Activated naive CD4-positive, alpha-beta T cell treated with anti-CD3 and anti-CD28 coated beads, Interleukin-2, amount 50 U/mL, for 16 hours (primary cell): ENCODE data around the gene KITLG.
"Not testable (repeated sequence)": the region's sequence is repeated elsewhere in the genome, so short reads cannot be mapped to it uniquely, and the experiment has no call there.

Experiments used
- DNase-seq: peaks from one replicate; pipeline ENCODE4 v3.0.0-alpha.2; 2020

The KITLG gene

DNA sequence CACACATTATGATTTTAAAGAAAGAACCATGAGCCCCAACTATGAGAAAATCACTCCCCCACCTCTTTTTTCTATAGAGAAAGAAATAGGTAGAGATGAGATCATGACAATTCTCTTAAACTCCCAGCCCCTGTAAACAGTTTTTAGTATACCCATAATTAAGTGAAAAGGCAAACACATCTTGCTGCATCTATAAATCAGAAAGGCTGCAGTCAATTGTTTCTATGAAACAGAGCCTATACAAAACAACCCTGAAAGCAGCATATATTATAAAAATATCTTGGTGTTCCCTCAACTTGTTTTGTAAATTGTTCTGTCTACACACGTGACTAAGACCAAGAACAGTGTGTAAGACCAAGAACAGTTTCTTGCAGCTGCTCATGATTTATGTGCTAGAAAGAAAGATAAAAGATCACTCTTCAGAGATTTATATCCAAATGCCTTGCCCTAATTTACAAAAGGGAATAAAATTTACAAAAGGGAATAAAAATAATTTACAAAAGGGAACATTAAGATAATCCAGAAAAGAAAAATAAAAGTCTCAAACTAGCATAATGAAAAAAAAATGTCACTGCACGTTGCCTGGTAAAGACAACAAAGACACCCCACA lies 4.8 kb downstream of the KITLG start:
- DNase-seq: no peak

DNA sequence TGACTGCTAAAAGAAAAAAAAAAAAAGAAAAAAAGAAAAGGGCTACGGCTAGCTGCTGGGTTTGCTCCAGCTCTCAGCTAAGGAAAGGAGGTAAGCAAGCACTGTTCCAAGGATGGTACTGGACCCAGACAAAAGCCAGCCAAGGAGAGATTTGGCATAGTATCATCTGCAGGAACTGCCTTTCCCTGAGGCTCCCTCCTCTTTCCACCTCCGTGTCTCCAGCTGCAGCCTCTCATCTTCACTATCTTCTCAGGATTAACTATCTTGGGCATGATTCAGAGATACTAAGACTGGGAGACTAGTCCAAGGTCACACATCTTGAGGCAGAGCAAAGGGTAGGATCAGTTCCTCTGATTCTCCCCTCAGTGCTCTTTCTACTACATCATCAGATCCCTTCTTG lies 6.0 kb downstream of the KITLG start:
- no peak for DNase-seq

DNA sequence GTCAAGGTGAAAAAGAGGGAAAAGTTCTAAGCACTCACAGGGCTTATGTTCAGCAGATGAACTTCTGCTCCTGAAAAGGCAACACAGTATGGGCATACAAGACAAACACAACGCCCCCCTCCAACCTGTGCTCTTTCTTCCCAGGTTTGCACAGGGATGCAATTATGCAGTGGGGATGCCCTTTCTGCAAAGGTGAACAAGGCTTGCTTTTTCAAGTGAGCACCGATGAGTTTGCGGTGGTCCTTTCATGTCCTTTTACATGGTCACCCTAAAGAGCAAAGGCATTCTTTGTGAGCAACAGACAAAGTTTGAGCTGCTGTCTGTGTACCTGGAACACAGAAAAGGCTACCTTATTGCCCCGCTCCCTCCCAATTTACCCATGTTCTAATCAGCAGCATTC lies 6.7 kb downstream of the KITLG start:
- DNase-seq: no peak

DNA sequence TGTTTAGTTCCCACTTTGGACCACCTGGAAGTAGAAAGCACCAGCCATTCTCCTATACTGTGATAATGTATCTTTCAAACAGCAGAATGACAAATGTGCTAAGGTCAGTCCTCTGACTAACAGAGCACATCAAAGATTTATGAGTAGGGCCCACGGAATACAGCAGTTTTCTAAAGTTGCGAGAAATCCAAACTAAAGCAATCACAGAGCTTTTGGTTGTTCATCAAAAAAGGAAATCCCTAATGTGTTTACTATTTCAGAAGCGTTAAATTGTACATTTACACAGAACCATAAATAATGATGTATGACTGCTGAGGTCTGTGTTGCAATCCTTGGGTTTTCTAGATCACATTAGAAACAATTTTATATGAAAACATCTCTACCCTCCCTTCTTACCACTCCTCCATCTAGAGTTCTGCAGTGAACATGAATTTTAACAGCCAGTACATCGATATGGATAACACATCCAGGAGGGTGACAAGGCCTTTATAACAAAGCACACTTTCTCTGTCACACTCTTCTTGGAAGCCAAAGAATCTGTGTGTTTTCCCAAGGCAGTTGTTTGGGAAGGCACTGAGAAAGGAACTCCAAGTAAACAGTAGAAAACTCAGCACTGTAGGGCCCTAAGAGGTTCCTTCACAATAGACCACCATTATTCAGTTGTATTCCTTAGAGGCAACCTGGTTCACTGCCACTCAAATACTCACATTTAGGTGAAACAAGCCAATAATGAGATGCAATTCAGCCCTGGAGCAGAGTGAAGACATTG lies 7.3 kb downstream of the KITLG start:
- DNase-seq: no peak

DNA sequence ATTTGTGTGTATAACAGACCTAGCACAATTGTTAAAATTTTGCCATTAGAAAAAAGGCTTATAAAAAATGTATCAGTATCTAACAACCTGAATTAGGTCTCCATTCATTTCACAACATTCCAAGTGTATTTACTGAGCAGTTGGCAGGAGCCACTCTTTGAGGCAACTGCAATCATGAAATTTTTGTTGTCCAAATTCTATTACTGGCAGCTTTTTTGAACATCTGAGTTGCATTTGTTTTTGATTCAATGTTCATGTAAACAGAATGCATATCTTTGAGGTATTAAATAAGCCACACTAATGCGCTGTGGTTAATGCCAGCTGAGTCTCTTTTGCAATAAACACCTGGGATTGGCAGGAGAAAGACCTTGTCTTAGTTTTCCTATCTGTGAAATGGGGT lies 8.7 kb downstream of the KITLG start:
- no peak for DNase-seq

DNA sequence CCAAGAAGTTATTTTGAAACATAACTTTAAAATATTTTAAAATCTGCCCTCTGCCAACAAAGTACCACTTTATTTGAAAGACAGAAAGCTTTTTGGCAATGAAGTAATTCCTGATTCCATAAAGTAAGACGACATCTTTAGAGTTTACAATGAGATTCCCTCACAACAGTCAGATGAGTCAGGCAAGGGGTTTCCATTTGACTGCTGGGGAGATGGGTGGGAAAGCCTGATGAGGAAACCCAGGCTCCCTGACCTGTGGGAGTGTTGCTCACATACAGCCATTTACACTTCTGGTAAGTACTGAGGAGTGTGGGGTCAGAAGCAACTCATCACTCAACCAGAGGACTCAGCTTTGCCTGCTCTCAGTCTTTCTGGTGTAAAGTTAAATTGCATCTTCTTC lies 10.2 kb downstream of the KITLG start:
- no peak for DNase-seq

DNA sequence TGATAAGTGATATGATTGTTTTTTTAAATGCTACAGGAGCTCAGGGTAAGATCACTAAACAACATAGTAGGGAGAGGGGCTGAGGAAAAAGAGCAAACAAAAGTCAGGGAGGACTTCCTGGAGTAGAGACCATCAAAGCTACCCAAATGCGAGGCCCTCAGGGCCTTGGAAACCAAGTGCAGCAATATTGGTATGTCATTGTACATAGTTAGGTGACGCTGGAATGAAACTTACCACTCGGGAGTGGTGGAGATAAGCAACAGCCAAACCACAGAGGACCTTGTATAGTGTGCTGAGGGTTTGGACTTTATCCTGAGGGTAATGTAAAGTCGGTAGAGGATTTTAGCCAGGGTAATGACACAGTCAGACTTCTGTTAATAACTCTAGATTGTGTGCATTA lies 13.8 kb downstream of the KITLG start:
- DNase-seq: no peak

DNA sequence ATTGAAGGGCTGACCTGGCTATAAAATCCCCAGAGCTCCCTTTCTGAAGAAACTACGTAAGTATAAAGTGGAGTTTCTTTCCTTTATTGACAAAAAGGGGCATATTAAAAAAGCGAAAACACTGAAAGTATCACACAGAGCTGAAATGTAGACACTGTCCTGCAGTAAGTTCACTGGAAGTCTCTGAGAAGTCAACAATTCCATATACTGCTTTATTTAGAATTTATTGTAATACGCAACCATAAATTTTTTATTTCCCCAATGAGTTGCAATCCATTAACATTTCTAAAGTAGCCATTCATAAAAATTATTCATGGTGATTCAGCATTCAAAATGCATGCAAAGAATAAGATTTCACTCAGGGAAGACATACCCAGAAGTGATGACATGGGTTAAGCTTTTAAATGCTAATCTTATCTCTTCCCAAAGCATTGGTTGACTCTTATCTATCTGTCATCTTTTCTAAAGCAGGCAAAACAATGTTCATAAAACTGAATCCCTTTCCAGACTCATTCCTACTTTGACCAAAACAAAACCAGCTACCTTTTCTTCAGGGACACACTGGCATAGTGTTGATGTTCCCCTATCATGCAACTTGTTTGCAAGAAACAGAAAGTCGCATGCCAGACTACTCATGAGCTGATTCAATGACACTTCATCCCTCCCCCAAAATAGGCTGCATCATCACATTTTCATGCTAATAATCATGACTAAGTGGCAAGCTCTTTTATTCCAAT lies 17.3 kb downstream of the KITLG start:
- DNase-seq: no peak

DNA sequence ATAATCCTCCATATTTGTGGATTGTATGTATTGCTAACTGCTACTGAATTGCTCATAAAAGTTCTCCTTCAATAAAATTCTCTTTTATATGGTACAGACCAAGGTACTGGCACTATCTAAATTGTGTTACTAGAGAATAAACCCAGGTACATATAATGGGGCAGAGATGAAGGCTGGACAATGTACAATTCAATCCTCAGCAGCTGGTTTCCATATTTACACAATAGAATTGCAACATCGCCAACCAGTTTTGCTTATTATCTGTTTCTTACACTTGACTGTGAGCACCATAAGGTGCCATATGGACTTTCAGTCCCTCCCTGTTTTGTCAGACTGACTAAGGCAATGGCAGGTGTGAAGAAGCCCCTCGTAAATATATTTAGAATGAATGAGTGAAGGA lies 18.1 kb downstream of the KITLG start:
- no peak for DNase-seq

DNA sequence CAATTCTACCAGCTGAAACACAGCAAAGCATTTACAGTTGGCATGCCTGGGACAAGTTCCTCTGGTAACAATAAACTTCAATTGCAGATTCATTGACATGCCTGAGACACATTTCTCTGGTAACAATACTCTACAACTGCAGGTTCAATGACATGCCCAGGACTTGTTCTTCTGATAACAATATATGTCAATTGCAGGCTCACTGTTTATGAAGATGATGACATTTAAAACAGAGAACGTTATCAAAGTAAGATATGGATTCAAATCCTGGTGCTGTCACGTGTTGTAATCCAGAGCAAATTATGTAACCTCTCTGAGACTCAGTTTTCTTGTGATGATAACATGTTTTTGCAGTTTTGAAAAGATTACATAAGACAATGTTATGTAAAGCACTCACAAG lies 20.5 kb downstream of the KITLG start:
- DNase-seq: no peak

DNA sequence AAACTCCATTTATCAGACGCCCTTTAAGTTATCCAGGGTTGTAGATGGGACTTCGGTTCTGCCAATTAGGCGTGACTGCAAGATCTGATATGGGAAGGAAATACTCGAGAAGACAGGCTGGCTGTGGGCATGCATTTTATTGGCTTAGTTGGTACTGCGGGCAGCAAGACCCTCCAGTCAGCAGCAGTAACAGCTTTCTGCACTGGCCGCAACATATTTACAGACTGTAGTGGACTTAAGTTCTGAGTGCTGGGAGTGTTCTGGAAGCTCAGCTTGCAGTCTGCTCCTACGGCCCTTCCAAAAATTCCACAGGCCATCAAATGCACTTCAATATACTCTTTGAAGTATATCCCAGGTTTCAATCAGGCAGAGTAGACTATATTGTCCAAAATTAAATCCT lies 21.1 kb downstream of the KITLG start:
- no peak for DNase-seq

DNA sequence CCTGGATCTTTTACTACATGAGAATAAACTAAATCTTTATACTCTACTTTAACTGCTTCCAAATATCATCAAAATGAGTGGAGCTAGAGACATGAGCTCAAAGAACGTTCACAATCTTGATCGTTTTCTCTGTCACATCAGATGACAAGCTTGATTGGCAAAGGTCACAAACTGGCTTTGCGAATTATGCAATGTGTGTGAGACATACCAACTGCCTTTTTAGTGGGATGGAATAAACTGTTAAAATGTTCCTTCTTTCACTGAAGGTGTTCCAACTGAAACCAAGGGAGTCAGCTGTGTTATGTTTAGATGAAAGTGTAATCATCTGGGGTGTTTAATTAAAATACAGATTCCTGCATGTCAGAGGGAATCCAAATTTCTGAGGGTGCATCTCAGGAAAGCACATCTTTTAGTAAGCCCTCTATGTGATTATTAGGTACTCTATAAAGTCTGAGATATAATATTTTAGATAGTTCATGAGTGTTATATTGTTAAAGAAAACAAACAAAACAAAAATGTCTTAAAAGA lies 21.9 kb downstream of the KITLG start:
- DNase-seq: no peak

DNA sequence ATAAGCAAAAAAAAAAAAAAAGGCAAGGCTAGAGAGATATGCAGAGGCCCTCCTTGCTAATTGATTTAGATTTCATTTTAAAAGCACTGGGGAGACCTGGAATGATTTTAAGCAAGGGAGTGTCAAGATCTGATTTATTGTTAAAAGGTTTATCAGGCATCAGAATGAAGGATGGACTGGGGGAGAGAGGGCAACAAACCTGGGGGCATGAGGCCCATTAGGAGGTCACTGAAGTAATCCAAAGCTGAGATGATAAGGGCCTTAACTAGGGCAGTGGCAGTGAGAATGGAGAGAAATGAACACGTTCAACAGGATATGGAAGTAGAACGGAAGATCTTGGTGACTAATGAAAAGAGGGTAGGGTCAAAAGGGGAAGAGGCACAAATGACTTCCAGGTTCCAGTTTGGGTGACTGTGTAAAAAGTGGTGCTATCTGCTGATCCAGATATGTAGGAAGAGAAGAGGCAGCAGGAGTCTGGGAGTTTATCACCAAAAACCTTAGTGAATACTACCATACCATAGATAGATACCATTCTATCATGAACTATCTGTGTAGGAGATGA lies 24.0 kb downstream of the KITLG start:
- DNase-seq: no peak

DNA sequence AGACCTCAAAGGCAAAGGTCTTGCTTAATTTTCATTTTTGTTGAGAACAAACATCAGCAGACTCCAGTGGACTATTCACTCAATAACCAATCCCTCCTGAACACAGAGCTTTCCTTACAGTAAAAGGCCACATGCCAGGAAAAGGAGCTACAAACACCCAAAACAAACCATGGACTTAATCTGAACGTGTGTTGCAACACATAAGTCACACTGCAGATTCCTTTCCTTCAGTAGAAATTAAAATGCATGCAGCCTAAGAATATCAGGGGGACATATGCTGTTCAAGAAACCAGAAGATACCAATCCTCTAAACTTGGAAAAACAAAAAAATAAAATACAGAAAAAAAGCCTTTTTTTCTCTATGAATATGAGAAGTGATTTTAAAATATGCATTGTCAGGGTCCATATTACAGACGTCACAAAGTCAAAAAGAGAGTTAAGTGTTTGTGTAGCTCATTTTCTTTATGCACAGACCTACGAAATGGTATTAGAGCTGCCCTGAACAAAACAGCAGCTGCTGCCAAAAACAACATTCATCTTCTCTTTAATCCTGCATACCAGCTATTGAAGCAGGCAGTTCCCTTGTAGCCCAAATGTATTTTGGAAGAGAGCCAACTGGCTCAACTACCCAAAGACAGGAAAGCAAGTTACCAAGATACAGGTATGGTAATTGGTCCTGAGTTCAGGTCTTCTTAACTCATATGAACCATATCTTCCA lies 26.2 kb downstream of the KITLG start:
- no peak for DNase-seq

DNA sequence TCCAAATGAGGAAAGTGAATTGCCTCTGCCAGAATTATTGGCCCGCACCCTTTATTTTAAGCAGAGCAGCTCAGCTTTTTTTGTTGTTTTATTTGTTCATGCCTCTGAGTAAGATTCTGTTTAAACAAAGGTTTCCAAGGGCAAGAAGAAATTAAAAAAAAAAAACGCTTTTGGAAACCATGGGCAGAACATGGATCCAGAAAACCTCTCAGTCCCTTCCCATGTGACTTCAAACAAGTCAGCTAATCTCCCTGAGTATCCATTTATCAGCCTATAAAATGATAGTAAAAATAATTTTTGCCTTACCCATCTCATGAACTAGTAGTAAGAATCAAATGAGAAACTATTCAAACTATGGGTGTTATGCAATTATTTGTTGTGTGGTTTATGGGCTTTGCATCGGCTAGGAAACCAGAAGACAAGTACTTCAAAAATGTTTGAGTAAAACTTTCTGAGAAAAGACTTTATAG lies 27.6 kb downstream of the KITLG start:
- no peak for DNase-seq

DNA sequence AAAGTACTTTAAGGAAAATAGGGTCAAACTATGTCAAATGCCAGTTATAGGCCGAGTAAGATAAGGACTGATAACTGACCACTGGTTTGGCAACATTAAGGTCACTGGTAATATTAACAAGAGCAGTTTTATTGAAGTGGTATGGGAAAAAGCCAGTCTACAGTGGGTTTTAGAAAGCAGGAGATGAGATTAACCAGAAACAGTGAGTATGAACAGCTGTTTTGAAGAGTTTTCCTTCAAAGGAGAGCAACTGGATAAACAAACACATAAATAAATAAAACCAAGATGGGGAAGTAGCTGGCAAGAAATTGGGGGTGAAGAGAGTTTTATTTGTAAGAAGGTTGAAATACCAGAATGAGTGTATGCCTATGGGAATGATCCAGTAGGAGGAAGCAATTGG lies 30.3 kb downstream of the KITLG start:
- no peak for DNase-seq

DNA sequence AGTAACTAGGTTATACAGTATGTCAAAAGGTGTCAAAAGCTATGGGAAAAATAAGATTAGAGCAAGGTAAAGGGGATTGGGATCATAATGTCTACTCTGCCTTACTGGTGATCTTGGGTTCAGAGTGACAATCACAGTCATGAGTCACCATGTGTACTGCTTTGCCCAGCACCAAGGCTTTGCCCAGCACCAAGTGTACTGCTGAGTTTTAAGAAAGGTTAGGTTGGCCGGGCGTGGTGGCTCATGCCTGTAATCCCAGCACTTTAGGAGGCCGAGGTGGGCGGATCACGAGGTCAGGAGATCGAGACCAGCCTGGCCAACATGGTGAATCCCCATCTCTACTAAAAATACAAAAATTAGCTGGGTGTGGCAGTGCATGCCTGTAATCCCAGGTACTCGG lies 32.3 kb downstream of the KITLG start:
- DNase-seq: not testable (repeated sequence)

DNA sequence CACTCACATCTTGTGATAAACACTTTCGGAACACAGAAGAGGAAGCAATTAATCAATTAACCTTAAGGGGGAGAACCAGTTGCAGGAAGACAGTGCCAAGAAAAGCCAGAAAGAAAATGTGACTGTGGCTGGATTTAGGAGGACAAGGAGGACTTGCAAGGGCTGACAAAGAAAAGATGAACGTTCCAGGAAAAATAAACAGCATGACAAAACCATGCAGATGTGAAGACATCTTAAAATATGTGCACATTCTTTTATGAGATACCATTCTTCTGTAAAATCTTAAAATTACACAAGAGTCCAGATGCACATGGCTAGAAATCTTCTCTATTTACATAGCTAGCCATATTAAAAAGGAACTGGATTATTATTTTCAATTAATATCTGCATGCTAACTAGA lies 33.4 kb downstream of the KITLG start:
- no peak for DNase-seq

DNA sequence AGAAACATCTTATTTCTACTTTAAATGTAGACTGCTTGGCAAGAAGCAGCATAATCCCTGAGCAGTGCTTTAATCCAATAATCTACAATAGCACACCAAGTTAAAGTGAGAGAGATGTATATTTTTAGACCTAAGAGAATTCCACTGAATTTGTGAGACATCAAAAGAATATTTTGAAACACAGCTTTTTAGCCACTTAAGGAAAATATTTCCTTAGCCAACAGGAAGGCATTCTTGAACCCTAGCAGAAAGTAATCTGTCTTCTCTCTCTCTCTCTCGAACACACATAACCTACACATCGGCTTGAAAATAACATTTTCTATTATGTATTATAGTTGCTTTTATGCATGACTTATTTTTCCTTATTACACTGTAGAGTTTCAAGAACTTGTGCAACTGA lies 34.0 kb downstream of the KITLG start:
- no peak for DNase-seq

DNA sequence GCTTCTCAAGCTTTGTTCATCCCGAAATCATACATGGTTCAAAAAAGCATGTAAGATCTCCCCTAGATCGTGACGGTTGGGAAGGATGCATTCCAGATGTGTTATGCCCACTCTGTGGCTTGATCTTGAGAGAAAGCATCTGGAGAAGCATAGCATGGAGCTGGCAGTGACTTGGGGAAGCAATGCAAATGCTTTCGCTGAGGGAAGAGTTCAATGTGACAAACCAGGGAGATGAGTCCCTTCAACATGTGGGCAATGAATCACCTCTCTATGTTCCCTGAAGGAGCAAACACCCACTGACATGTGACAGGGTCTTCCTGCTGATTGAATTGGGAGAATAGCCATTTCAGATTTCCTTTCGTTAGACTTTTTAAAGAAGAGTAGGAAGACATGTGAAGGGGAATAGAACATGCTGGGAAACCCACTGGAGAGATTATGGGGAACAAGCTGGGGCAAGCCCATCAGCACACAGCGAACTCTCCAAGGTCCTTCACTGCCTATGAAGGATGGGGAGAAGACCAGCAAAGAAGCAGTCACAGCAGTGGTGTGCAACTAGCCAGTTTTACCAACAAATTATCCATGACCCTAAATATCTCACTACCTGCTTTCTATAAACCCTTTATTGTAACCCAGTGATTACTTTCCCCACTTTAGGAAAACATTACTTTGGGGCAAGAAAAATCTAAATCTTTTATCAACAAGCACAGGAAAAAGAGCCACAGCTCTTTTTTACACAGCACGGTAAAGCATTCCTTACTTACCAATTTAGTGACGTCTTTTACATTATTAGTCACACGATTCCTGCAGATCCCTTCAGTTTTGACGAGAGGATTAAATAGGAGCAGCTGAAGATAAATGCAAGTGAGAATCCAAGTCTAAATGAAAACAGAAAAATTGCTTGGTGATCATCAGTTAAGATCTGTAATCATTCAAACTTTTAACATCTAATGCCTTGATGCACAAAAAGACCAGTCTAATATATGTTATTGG lies 35.0 kb downstream of the KITLG start:
- no peak for DNase-seq

DNA sequence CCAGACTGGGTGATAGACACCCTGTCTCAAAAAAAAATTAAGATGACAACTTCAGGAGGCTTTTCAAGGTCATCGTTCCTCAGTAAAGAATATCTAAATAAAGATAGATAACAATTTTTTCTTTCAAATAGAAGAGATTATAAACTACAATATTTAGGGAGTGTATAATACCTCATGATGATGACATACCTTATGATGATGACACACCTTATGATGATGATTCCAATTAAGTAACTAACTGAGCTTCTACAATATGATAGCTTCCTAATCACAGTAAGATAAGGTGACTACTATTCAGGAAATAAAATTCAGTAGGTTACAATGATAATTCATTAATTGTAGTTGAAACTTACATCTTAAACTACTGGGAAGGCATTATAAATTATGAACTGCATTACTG lies 40.4 kb downstream of the KITLG start:
- DNase-seq: no peak

DNA sequence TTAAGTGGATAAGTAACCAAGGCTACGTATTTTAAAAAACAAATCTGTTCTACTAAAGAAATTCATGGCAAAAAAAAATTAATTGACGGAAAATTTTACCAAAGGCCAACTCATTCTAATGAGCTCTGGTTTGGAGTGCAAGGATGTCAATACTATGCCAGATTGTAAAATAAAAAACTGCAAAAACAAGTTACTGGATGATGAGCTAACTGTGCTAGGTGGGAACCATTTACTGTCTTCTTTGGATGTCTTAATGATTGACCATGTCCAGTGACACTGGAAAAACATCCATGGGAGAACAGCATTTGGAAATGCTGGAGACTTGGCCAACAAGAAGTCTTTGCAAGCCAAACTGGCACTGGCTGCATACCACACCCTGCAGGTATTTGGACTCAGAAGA lies 41.6 kb downstream of the KITLG start:
- DNase-seq: no peak
